Left ventricle myocardium inferior (tissue), 1 donor: ENCODE data around the gene LCE1E. TPM values are rescaled to one million over a fixed set of nuclear protein-coding genes. Genes with fewer than 3 reads are reported as not detected.

Source experiments
- DNase-seq: peaks from one replicate; pipeline ENCODE4 v3.0.0-alpha.2; 2020
- H3K27ac ChIP-seq: fragments of 200-600 bp; replicated peaks from 2 replicates; pipeline ENCODE4 v1.8.0; 2021
- H3K27me3 ChIP-seq: fragments of 200-600 bp; 2 replicates; pipeline ENCODE4 v1.8.0; 2021; ENCODE audit warnings: low read depth
- H3K36me3 ChIP-seq: fragments of 200-600 bp; 2 replicates; pipeline ENCODE4 v1.8.0; 2021
- H3K4me1 ChIP-seq: fragments of 200-600 bp; 2 replicates; pipeline ENCODE4 v1.8.0; 2021
- H3K4me3 ChIP-seq: fragments of 200-600 bp; 2 replicates; pipeline ENCODE4 v1.8.0; 2021; ENCODE audit warnings: mild to moderate bottlenecking, moderate library complexity
- H3K9me3 ChIP-seq: fragments of 200-600 bp; replicated peaks from 2 replicates; pipeline ENCODE4 v1.8.0; 2021
- intact Hi-C: fragments of 100-400 bp; cut with micrococcal nuclease; formaldehyde crosslinking; loops from one replicate; pipeline ENCODE4 v1.11.0; 2022
- total RNA-seq: library from RNA; stranded (reverse); fragmentation: NEBNext Ultra II Directional; extraction: Animal tissue kit (Norgen Biotek cat#: 25700); gene quantifications from one replicate; pipeline ENCODE4 v1.2.1, GENCODE V29; 2021
- TF ChIP-seq, protein P1 (sequence below): fragments of 200-600 bp; IDR thresholded peaks from 2 replicates; pipeline ENCODE4 v1.8.0; 2021; ENCODE audit warnings: antibody characterized with exemption, mild to moderate bottlenecking, borderline replicate concordance
- donor health status: DM: no; HTN: yes; CAD: no; lungs with severe emphysema.

LCE1E gene
- total RNA-seq, 1 donor from 2014 or later, result not detected

DNA sequence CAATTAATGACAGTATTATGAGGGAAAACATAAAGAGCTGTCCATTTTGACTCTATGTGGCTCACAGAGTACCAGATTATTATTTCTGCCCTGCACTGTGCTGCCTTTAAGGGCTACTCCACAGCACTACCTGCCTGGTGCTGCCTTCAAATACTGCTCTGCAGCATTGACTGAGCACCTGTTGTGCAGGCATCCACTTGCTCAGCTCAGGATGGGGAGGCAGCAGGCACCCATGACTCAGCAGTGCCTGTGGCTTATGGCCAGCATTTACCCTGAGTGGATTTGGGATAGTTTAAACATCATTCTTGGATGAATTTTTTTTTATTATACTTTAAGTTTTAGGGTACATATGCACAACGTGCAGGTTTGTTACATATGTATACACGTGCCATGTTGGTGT is 29.2 kb upstream of the LCE1E start:
- Histone ChIP-seq H3K4me1 (no peaks in the 10 kb centered on the region), H3K4me3 (no peak overlapping the region), H3K27ac (no peak overlapping the region), H3K27me3 (peaks cover 8% of the 10 kb centered on the region), H3K36me3 (no peaks in the 10 kb centered on the region), H3K9me3 (no peaks in the 10 kb centered on the region)
- TF ChIP-seq, protein P1, sequence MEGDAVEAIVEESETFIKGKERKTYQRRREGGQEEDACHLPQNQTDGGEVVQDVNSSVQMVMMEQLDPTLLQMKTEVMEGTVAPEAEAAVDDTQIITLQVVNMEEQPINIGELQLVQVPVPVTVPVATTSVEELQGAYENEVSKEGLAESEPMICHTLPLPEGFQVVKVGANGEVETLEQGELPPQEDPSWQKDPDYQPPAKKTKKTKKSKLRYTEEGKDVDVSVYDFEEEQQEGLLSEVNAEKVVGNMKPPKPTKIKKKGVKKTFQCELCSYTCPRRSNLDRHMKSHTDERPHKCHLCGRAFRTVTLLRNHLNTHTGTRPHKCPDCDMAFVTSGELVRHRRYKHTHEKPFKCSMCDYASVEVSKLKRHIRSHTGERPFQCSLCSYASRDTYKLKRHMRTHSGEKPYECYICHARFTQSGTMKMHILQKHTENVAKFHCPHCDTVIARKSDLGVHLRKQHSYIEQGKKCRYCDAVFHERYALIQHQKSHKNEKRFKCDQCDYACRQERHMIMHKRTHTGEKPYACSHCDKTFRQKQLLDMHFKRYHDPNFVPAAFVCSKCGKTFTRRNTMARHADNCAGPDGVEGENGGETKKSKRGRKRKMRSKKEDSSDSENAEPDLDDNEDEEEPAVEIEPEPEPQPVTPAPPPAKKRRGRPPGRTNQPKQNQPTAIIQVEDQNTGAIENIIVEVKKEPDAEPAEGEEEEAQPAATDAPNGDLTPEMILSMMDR, result no peak
- intact Hi-C loops, result no loop called here
- no peak for DNase-seq

DNA sequence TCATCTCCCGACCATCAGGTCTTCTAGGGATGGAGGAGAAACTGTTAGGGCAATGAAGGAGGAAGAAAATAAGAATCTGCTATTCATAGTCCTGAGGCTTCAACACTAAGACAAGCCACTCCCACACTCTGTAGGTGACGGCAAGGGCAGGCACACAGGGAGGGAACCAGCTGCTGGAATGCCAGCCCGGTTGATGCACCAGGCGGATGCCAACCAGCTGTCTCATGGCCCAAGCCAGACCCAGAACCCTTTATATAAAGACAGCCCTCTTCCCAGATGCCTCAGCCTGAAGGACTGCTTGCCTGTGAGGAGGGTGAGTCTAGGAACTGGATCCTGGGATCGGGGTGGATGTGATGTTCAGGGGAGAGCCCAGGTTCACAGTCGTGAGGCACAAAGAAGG is 28.3 kb upstream of the LCE1E start, which contains the start of gene KPRP:
Gene KPRP (plus strand): TSS at position 279 of the 400 bp plus-strand sequence. CDS start 1,564 bp downstream, outside the sequence.
- TF ChIP-seq, protein P1, result no peak
- H3K27ac ChIP-seq, result no peak within 1 kb of the TSS
- no peaks in the 10 kb centered on the region for H3K9me3 ChIP-seq
- peaks cover 8% of the 10 kb centered on the region for H3K27me3 ChIP-seq
- DNase-seq, result no peak
- no peaks in the 10 kb centered on the region for H3K4me1 ChIP-seq
- intact Hi-C loops, result no loop called here
- no peak within 1 kb of the TSS for H3K4me3 ChIP-seq
- H3K36me3 ChIP-seq, result no peaks in the 10 kb centered on the region

DNA sequence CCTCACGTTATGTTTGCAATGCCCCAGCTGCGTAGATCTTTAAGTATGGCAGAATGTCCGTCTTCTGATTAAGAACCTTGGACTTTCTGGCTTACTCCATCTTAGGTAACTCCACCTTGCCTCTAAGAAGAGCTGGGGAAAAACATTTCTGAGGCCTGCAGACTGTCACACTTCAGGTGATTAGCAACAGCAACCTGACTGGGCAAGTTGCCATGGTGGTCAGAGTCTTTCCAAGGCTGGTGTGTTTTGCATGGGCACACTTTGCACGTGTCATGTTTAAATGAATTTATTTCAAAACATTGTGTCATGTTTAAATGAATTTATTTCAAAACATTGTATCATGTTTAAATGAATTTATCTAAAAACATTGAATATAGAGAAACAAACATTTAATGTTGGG is 27.4 kb upstream of the LCE1E start:
- intact Hi-C loops, result no loop called here
- Histone ChIP-seq H3K4me3 (no peak overlapping the region), H3K27ac (no peak overlapping the region), H3K27me3 (peaks cover 8% of the 10 kb centered on the region), H3K36me3 (no peaks in the 10 kb centered on the region), H3K9me3 (no peaks in the 10 kb centered on the region), H3K4me1 (no peaks in the 10 kb centered on the region)
- TF ChIP-seq, protein P1, result no peak
- DNase-seq, result no peak

DNA sequence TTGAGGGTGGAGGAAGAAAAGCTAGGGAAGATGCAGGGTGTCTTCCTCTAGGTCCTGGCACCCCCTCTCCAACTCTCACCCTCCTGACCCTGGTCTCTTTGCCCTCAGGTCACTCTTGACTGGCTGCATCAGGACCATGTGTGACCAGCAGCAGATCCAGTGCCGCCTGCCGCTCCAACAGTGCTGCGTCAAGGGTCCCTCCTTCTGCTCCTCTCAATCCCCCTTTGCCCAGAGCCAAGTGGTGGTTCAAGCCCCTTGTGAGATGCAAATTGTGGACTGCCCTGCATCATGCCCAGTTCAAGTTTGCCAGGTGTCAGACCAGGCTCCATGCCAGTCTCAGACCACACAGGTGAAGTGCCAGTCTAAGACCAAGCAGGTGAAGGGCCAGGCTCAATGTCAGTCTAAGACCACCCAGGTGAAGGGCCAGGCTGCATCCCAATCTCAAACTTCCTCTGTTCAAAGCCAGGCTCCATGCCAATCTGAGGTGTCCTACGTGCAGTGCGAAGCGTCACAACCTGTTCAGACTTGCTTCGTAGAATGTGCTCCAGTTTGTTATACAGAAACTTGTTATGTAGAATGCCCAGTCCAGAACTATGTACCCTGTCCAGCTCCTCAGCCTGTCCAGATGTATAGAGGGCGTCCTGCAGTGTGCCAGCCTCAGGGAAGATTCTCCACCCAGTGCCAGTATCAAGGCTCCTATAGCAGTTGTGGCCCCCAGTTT is 26.4 kb upstream of the LCE1E start:
- Histone ChIP-seq H3K4me1 (no peaks in the 10 kb centered on the region), H3K4me3 (no peak overlapping the region), H3K27ac (no peak overlapping the region), H3K27me3 (peaks cover 12% of the 10 kb centered on the region), H3K9me3 (no peaks in the 10 kb centered on the region), H3K36me3 (no peaks in the 10 kb centered on the region)
- TF ChIP-seq, protein P1, result no peak
- DNase-seq, result no peak
- intact Hi-C loops, result no loop called here

DNA sequence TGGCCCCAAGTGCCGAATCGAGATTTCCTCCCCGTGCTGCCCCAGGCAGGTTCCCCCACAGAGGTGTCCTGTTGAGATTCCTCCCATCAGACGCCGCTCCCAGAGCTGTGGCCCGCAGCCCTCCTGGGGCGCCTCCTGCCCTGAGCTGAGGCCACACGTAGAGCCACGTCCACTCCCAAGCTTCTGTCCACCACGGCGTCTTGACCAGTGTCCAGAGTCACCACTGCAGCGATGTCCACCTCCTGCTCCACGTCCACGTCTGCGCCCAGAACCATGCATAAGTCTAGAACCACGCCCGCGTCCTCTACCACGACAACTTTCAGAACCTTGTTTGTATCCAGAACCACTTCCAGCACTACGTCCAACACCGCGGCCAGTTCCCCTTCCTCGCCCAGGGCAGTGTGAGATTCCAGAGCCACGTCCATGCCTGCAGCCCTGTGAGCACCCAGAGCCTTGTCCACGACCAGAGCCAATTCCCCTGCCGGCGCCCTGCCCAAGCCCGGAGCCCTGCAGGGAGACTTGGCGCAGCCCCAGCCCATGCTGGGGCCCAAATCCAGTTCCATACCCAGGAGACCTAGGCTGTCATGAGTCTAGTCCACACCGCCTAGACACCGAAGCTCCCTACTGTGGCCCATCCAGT is 25.4 kb upstream of the LCE1E start:
- intact Hi-C loops, result no loop called here
- H3K27ac ChIP-seq, result no peak overlapping the region
- DNase-seq, result no peak
- no peaks in the 10 kb centered on the region for H3K9me3 ChIP-seq
- no peaks in the 10 kb centered on the region for H3K36me3 ChIP-seq
- TF ChIP-seq, protein P1, result no peak
- H3K4me3 ChIP-seq, result no peak overlapping the region
- H3K27me3 ChIP-seq, result peaks cover 17% of the 10 kb centered on the region
- no peaks in the 10 kb centered on the region for H3K4me1 ChIP-seq
